ENCODE measurements around the gene PLA2G4B. TPM values are rescaled to one million over a fixed set of nuclear protein-coding genes. Genes with fewer than 3 reads are reported as not detected.

Gene PLA2G4B
- total and polyA plus RNA-seq, 10 of the 15 experiments (the other 5 are each of a cell fraction or from before 2014, with no cell fraction given) = 0.22 to 6.6 (median 2.9) TPM

DNA sequence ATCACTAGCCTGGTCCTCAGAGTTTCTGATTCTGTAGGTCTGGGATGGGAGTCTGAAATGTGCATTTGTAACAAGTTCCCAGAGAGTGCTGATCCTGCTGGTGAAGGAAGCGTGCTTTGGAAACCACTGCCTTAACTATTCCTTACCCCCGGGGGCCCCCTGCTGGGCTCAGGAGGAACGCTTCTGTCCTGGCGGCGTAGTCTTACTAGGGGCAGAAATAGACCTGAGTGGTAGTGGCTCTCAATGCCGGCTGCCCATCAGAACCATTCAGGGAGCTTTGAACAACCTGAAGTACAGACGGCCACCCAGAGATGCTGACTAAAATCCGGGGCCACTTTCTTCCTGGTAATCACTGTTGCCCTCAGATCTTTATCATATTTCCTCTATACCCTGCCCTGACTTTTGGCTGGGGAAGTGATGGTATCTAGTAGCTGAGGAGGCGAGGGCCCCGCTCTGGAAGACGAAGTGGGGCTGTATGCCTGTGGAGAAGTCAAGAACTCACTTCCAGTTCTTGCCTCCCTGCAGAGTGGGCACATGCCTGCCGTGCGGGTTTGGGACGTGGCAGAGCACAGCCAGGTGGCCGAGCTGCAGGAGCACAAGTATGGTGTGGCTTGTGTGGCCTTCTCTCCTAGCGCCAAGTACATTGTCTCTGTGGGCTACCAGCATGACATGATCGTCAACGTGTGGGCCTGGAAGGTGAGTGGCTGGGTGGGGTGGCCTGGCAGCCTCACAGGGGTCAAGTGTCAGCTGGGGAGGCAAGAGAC, 27.0 kb upstream of the PLA2G4B start (continued):
- TF ChIP-seq, protein P1, sequence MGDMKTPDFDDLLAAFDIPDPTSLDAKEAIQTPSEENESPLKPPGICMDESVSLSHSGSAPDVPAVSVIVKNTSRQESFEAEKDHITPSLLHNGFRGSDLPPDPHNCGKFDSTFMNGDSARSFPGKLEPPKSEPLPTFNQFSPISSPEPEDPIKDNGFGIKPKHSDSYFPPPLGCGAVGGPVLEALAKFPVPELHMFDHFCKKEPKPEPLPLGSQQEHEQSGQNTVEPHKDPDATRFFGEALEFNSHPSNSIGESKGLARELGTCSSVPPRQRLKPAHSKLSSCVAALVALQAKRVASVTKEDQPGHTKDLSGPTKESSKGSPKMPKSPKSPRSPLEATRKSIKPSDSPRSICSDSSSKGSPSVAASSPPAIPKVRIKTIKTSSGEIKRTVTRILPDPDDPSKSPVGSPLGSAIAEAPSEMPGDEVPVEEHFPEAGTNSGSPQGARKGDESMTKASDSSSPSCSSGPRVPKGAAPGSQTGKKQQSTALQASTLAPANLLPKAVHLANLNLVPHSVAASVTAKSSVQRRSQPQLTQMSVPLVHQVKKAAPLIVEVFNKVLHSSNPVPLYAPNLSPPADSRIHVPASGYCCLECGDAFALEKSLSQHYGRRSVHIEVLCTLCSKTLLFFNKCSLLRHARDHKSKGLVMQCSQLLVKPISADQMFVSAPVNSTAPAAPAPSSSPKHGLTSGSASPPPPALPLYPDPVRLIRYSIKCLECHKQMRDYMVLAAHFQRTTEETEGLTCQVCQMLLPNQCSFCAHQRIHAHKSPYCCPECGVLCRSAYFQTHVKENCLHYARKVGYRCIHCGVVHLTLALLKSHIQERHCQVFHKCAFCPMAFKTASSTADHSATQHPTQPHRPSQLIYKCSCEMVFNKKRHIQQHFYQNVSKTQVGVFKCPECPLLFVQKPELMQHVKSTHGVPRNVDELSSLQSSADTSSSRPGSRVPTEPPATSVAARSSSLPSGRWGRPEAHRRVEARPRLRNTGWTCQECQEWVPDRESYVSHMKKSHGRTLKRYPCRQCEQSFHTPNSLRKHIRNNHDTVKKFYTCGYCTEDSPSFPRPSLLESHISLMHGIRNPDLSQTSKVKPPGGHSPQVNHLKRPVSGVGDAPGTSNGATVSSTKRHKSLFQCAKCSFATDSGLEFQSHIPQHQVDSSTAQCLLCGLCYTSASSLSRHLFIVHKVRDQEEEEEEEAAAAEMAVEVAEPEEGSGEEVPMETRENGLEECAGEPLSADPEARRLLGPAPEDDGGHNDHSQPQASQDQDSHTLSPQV (IDR thresholded peaks at IDR 0.05) = peak; percentile 62; the same call in 1 of the 2 replicates
- TF ChIP-seq DPF2 (IDR thresholded peaks at IDR 0.05) (no peak), RELA (IDR thresholded peaks at IDR 0.05; ENCODE audit: borderline replicate concordance, partially characterized antibody) (peak; percentile 43), BHLHE40 (IDR thresholded peaks at IDR 0.05; ENCODE audit: borderline replicate concordance in 1 of 2, low read depth in 2 of 2, low read length in 1 of 2) (peak; percentile 11 to 38; a peak in 1 of 4 replicates), GATAD2B (conservative IDR thresholded peaks at IDR 0.05; ENCODE audit: low read depth) (no peak), FOXM1 (IDR thresholded peaks at IDR 0.05; ENCODE audit: low read depth, low read length) (no peak), SMC3 (IDR thresholded peaks at IDR 0.05; ENCODE audit: borderline replicate concordance, low read length) (peak; percentile 98), SMAD1 (IDR thresholded peaks at IDR 0.05; ENCODE audit: low read depth, partially characterized antibody) (no peak), LARP7 (IDR thresholded peaks at IDR 0.05) (0 out of 2 replicates have a peak, but pooled peaks have one; percentile 35), RAD21 (IDR thresholded peaks at IDR 0.05; ENCODE audit: insufficient read depth, low read depth, low read length) (peak; percentile 98), TBL1XR1 (IDR thresholded peaks at IDR 0.05; ENCODE audit: low read depth, low read length) (no peak), RUNX3 (IDR thresholded peaks at IDR 0.05; ENCODE audit: low read length) (peak; percentile 51), CBFB (IDR thresholded peaks at IDR 0.05; ENCODE audit: low read depth) (peak; percentile 39; the same call in 1 of the 2 replicates)
- TF ChIP-seq, protein P2, sequence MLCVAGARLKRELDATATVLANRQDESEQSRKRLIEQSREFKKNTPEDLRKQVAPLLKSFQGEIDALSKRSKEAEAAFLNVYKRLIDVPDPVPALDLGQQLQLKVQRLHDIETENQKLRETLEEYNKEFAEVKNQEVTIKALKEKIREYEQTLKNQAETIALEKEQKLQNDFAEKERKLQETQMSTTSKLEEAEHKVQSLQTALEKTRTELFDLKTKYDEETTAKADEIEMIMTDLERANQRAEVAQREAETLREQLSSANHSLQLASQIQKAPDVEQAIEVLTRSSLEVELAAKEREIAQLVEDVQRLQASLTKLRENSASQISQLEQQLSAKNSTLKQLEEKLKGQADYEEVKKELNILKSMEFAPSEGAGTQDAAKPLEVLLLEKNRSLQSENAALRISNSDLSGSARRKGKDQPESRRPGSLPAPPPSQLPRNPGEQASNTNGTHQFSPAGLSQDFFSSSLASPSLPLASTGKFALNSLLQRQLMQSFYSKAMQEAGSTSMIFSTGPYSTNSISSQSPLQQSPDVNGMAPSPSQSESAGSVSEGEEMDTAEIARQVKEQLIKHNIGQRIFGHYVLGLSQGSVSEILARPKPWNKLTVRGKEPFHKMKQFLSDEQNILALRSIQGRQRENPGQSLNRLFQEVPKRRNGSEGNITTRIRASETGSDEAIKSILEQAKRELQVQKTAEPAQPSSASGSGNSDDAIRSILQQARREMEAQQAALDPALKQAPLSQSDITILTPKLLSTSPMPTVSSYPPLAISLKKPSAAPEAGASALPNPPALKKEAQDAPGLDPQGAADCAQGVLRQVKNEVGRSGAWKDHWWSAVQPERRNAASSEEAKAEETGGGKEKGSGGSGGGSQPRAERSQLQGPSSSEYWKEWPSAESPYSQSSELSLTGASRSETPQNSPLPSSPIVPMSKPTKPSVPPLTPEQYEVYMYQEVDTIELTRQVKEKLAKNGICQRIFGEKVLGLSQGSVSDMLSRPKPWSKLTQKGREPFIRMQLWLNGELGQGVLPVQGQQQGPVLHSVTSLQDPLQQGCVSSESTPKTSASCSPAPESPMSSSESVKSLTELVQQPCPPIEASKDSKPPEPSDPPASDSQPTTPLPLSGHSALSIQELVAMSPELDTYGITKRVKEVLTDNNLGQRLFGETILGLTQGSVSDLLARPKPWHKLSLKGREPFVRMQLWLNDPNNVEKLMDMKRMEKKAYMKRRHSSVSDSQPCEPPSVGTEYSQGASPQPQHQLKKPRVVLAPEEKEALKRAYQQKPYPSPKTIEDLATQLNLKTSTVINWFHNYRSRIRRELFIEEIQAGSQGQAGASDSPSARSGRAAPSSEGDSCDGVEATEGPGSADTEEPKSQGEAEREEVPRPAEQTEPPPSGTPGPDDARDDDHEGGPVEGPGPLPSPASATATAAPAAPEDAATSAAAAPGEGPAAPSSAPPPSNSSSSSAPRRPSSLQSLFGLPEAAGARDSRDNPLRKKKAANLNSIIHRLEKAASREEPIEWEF (IDR thresholded peaks at IDR 0.05; ENCODE audit: insufficient replicate concordance, low read depth, low read length) = no peak
- TF ChIP-seq, protein P3, sequence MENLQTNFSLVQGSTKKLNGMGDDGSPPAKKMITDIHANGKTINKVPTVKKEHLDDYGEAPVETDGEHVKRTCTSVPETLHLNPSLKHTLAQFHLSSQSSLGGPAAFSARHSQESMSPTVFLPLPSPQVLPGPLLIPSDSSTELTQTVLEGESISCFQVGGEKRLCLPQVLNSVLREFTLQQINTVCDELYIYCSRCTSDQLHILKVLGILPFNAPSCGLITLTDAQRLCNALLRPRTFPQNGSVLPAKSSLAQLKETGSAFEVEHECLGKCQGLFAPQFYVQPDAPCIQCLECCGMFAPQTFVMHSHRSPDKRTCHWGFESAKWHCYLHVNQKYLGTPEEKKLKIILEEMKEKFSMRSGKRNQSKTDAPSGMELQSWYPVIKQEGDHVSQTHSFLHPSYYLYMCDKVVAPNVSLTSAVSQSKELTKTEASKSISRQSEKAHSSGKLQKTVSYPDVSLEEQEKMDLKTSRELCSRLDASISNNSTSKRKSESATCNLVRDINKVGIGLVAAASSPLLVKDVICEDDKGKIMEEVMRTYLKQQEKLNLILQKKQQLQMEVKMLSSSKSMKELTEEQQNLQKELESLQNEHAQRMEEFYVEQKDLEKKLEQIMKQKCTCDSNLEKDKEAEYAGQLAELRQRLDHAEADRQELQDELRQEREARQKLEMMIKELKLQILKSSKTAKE (IDR thresholded peaks at IDR 0.05; ENCODE audit: low read depth, poor library complexity, severe bottlenecking) = peak; percentile 31
- TF ChIP-seq, protein P4, sequence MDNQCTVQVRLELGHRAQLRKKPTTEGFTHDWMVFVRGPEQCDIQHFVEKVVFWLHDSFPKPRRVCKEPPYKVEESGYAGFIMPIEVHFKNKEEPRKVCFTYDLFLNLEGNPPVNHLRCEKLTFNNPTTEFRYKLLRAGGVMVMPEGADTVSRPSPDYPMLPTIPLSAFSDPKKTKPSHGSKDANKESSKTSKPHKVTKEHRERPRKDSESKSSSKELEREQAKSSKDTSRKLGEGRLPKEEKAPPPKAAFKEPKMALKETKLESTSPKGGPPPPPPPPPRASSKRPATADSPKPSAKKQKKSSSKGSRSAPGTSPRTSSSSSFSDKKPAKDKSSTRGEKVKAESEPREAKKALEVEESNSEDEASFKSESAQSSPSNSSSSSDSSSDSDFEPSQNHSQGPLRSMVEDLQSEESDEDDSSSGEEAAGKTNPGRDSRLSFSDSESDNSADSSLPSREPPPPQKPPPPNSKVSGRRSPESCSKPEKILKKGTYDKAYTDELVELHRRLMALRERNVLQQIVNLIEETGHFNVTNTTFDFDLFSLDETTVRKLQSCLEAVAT (IDR thresholded peaks at IDR 0.05) = 0 out of 2 replicates have a peak, but pooled peaks have one; percentile 28

Measured in GM12878 (cell line).